Adrenal gland (tissue), 5 donors: ENCODE measurements around the gene TBC1D25.

ENCODE experiments used
- POLR2A ChIP-seq, 2 donors: fragments of 450-650 bp; IDR thresholded peaks; one replicate each; pipeline ENCODE4 v1.6.1; 2017; ENCODE audit warnings: antibody characterized with exemption in 2 of 2, mild to moderate bottlenecking in 2 of 2, moderate library complexity in 1 of 2
- TF ChIP-seq, protein P1 (sequence below), 6 experiments: fragments of 450-650 bp in 4 of 6; fragments of 200-600 bp in 2 of 6; sonication (generic) in 1 of 6; IDR thresholded peaks; 1 replicate in 5 of 6; 2 replicates in 1 of 6; pipeline versions ENCODE4 v1.5.1 to v1.8.0; 2016 to 2021; ENCODE audit warnings: antibody characterized with exemption in 6 of 6, mild to moderate bottlenecking in 2 of 6, moderate library complexity in 1 of 6
- donor health status: DM: no; HTN: no; CAD: no.

DNA sequence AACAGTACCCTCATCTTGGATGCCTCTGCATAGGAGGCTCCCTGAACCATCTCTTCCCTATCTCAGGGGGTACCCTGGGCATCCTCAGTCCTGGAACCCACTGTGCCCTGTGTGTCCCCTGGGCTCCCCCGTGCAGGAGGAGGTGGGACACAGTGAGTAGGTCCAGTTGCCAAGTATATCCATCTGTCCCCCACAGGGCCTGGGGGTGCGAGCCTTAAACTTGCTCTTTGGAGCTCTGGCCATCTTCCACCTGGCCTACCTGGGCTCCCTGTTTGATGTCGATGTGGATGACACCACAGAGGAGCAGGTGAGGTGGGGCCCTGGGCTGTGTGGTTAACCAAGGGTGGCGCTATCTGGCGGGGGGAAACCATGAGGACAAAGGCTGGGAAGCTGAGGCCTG is 22.5 kb upstream of the TBC1D25 start:
- TF ChIP-seq, protein P1, sequence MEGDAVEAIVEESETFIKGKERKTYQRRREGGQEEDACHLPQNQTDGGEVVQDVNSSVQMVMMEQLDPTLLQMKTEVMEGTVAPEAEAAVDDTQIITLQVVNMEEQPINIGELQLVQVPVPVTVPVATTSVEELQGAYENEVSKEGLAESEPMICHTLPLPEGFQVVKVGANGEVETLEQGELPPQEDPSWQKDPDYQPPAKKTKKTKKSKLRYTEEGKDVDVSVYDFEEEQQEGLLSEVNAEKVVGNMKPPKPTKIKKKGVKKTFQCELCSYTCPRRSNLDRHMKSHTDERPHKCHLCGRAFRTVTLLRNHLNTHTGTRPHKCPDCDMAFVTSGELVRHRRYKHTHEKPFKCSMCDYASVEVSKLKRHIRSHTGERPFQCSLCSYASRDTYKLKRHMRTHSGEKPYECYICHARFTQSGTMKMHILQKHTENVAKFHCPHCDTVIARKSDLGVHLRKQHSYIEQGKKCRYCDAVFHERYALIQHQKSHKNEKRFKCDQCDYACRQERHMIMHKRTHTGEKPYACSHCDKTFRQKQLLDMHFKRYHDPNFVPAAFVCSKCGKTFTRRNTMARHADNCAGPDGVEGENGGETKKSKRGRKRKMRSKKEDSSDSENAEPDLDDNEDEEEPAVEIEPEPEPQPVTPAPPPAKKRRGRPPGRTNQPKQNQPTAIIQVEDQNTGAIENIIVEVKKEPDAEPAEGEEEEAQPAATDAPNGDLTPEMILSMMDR (IDR thresholded peaks at IDR 0.05), result no peak
- TF ChIP-seq POLR2A (IDR thresholded peaks at IDR 0.05), result no peak
